Peyer's patch (tissue), 4 donors: ENCODE data around the gene TOX2. TPM values are rescaled to one million over a fixed set of nuclear protein-coding genes. Genes with fewer than 3 reads are reported as not detected.

ENCODE experiments used
- DNase-seq, 3 donors: peaks; one replicate each; pipeline ENCODE4 v3.0.0-alpha.2; 2017 to 2019
- H3K27ac ChIP-seq, 4 donors: fragments of 200-600 bp; sonication (generic); one replicate each; pipeline ENCODE4 v1.5.1; 2016 to 2019
- H3K27me3 ChIP-seq, 2 donors: fragments of 200-600 bp; sonication (generic); one replicate each; pipeline ENCODE4 v1.5.1; 2019
- H3K36me3 ChIP-seq, 3 donors: fragments of 200-600 bp; sonication (generic); one replicate each; pipeline ENCODE4 v1.5.1; 2016 to 2019
- H3K4me1 ChIP-seq, 4 donors: fragments of 200-600 bp; sonication (generic); one replicate each; pipeline ENCODE4 v1.5.1; 2016 to 2019
- H3K4me3 ChIP-seq, 4 donors: fragments of 200-600 bp; sonication (generic); 1 replicate in 3 of 4; 2 replicates in 1 of 4; pipeline ENCODE4 v1.5.1; 2016 to 2019; ENCODE audit warnings: mild to moderate bottlenecking in 1 of 4
- H3K9me3 ChIP-seq, 4 donors: fragments of 200-600 bp; sonication (generic); one replicate each; pipeline ENCODE4 v1.5.1; 2016 to 2019; ENCODE audit warnings: mild to moderate bottlenecking in 1 of 4
- CTCF ChIP-seq, 6 experiments: fragments of 450-650 bp in 4 of 6; fragments of 200-600 bp in 2 of 6; sonication (generic) in 1 of 6; IDR thresholded peaks; one replicate each; pipeline ENCODE4 v1.5.1; 2017 to 2019; ENCODE audit warnings: antibody characterized with exemption in 6 of 6, mild to moderate bottlenecking in 3 of 6, moderate library complexity in 1 of 6
- POLR2A ChIP-seq, 2 donors: fragments of 450-650 bp; IDR thresholded peaks; one replicate each; pipeline ENCODE4 v1.5.1; 2017; ENCODE audit warnings: antibody characterized with exemption in 2 of 2, mild to moderate bottlenecking in 2 of 2, moderate library complexity in 2 of 2
- total RNA-seq, 4 donors: library from RNA; depleted of rRNA; stranded (reverse); fragments of >200 nt; gene quantifications; one replicate each; pipeline ENCODE4 v1.1.0, GENCODE V29; 2016

The TOX2 gene
- total RNA-seq, 4 donors from 2014 or later: 1.9 to 5.8 (median 2.0) TPM

- no peak for DNase-seq
- Histone ChIP-seq H3K27ac (no peak overlapping the region), H3K9me3 (no peaks in the 10 kb centered on the region), H3K36me3 (no peaks in the 10 kb centered on the region), H3K4me3 (no peak overlapping the region), H3K27me3 (no peaks in the 10 kb centered on the region), H3K4me1 (peaks cover 0 to 5% (median 0%) of the 10 kb centered on the region in 4 donors)
- TF ChIP-seq CTCF (IDR thresholded peaks at IDR 0.05): no peak
- no peak for TF ChIP-seq POLR2A (IDR thresholded peaks at IDR 0.05)
These were observed 65.0 kb downstream of the TOX2 start for GRCh38 chr20:43979576-43980105.

- TF ChIP-seq CTCF (IDR thresholded peaks at IDR 0.05): no peak
- no peak for TF ChIP-seq POLR2A (IDR thresholded peaks at IDR 0.05)
- DNase-seq: no peak
- H3K4me1 ChIP-seq: peaks cover 0 to 18% (median 0%) of the 10 kb centered on the region in 4 donors
- H3K27ac ChIP-seq: no peak overlapping the region
- no peak overlapping the region for H3K4me3 ChIP-seq
- H3K27me3 ChIP-seq: no peaks in the 10 kb centered on the region
- no peaks in the 10 kb centered on the region for H3K36me3 ChIP-seq
- H3K9me3 ChIP-seq: no peaks in the 10 kb centered on the region
These were observed 66.9 kb downstream of the TOX2 start for GRCh38 chr20:43981540-43981939.

GRCh38 chr20:43982016-43982415 lies 67.4 kb downstream of the TOX2 start:
- Histone ChIP-seq H3K36me3 (no peaks in the 10 kb centered on the region), H3K4me1 (peaks cover 0 to 18% (median 0%) of the 10 kb centered on the region in 4 donors), H3K27ac (no peak overlapping the region), H3K4me3 (no peak overlapping the region), H3K27me3 (no peaks in the 10 kb centered on the region), H3K9me3 (no peaks in the 10 kb centered on the region)
- no peak for TF ChIP-seq CTCF (IDR thresholded peaks at IDR 0.05)
- no peak for TF ChIP-seq POLR2A (IDR thresholded peaks at IDR 0.05)
- no peak for DNase-seq

- Histone ChIP-seq H3K4me1 (peaks cover 0 to 18% (median 0%) of the 10 kb centered on the region in 4 donors), H3K4me3 (no peak overlapping the region), H3K27me3 (no peaks in the 10 kb centered on the region), H3K27ac (no peak overlapping the region), H3K9me3 (no peaks in the 10 kb centered on the region), H3K36me3 (no peaks in the 10 kb centered on the region)
- no peak for DNase-seq
- TF ChIP-seq POLR2A (IDR thresholded peaks at IDR 0.05): no peak
- no peak for TF ChIP-seq CTCF (IDR thresholded peaks at IDR 0.05)
These were observed 68.2 kb downstream of the TOX2 start for GRCh38 chr20:43982886-43983285.

- no peak for TF ChIP-seq POLR2A (IDR thresholded peaks at IDR 0.05)
- peak in 4 of 6 experiments; percentile 18 to 54 (median 48) for TF ChIP-seq CTCF (IDR thresholded peaks at IDR 0.05)
- peak in 2 of 3 donors; percentile 67 to 71 for DNase-seq
- Histone ChIP-seq H3K27ac (no peak overlapping the region), H3K4me3 (no peak overlapping the region), H3K36me3 (no peaks in the 10 kb centered on the region), H3K27me3 (no peaks in the 10 kb centered on the region), H3K9me3 (no peaks in the 10 kb centered on the region), H3K4me1 (peaks cover 0 to 18% (median 0%) of the 10 kb centered on the region in 4 donors)
These were observed 68.7 kb downstream of the TOX2 start for GRCh38 chr20:43983359-43983758.
